Frontal cortex (tissue), 4 donors: ENCODE data around the gene RNF121. TPM values are rescaled to one million over a fixed set of nuclear protein-coding genes. Genes with fewer than 3 reads are reported as not detected.
"Not testable (repeated sequence)": the region's sequence is repeated elsewhere in the genome, so short reads cannot be mapped to it uniquely, and the experiment has no call there.

Experiments used
- DNase-seq, 2 donors: peaks; one replicate each; pipeline ENCODE4 v3.0.0; 2012; ENCODE audit warnings: low spot score in 2 of 2
- FAIRE-seq: peaks from 2 replicates; lab custom pipeline; 2012; peaks lifted over from hg19 to GRCh38; lab: Jason Lieb, UNC
- total RNA-seq: library from RNA; depleted of rRNA; stranded (reverse); fragments of >200 nt; gene quantifications from one replicate; pipeline ENCODE4 v1.2.3, GENCODE V29; 2014
- donor health status: control.
- donor health status: control.
- donor health status: control.

The RNF121 gene
- total RNA-seq, result 17.9 TPM

DNA sequence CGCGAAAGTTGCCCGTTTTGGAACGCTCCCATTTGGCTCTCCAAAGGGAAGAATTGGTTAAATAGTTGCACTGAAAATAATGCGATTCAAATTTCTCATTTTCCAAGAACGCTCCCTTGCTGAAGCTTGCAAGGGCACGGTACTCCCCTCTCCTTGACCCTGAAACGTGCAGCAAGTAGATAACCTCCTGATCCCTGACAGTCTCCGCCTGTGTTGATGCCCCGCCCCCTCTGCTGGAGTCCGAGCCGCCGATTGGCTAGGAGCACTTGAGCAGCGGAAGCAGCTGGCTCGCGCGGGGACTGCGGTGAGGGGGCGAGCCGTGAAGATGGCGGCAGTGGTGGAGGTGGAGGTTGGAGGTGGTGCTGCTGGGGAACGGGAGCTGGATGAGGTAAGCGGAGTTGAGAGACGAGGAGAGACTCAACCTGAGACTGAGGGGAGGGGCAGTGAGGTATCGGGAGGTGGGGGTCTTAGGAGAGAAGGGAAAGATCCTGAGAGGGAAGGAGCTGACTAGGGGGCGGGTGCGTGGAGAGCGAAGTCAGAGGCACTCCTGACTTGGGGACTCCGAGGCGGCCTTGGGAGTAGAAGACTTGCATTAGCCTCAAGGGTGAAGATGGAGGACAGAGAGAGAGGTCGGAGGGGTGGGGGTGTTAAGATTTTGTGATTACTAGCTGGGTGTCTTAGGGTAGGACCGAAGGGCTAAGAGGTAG lies at the start of gene RNF121:
Gene RNF121 (plus strand): TSS at position 310 of the 707 bp plus-strand sequence. CDS start 16 bp downstream, at position 326.
- FAIRE-seq (no peak), DNase-seq (peak; percentile 77 to 88)

DNA sequence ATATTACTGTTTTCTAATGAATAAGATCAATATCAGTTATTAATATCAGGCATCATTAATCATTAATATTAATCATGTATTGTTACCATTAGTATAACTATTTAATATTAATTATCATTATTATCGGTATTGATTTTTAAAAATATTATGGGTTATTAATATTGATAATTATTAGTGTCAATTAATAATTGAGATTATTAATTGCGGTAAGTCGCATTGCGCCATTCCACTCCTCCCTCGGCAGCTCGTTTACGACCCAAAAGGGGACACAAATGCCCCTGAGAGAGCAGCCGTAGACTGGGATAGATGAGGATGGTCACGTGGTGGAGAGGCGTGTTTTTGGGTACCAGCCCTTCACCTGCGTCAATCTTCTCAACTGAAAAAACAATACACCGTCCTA lies 43.0 kb upstream of the RNF121 start:
- DNase-seq, FAIRE-seq: not testable (repeated sequence)

DNA sequence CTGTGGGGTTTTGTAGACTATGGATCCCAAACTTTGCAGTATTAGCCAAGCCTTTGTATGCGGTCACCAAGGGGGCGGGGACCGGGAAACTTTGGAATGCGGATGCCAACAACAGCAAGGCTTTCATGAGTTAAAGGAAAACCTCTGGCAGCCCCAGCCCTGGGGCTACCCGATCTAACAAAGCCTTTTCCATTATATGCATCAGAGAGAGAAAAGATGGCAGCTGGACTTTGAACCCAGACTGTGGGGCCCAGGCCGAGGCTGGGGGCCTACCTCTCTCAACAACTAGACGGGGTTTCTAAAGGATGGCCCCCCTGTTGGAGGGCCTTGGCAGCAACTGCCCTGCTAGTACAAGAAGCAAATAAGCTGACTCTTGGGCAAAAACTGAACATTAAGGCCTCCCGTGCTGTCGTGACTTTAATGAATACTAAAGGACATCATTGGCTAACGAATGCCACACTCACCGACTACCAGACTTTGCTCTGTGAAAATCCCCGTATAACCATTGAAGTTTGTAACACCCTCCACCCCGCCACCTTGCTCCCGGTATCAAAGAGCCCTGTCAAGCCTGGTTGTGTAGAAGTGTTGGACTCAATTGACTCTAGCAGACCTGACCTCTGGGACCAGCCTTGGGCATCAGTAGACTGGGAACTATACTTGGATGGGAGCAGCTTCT lies 40.4 kb upstream of the RNF121 start:
- DNase-seq, FAIRE-seq: not testable (repeated sequence)

DNA sequence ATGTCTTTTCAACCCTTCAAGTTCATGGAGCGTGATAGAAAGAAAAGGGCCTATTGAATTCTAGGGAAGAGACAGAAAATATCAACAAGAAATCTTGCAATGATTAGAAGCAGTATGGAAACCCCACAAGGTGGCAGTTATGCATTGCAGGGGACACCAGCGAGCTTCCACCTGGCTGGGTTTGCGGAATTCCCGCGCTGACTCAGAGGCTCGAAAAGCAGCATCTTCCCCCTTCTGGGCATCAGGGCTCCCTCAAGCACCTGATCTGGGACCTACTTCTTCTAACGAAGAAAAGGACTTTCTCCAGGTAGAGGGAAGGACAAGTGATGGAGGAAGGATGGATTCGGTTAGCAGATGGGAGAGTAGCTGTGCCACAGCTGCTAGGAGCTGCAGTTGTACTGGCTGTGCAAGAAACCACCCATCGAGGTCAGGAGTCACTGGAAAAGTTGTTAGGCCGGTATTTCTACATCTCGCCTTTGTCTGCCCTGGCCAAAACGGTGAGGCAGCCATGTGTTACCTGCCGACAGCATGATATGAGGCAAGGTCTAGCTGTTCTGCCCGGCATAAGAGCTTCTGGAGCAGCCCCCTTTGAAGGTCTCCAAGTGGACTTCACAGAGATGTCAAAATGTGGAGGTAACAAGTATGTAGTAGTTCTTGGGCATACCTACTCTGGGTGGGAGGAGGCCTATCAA lies 39.5 kb upstream of the RNF121 start:
- FAIRE-seq, DNase-seq: not testable (repeated sequence)

DNA sequence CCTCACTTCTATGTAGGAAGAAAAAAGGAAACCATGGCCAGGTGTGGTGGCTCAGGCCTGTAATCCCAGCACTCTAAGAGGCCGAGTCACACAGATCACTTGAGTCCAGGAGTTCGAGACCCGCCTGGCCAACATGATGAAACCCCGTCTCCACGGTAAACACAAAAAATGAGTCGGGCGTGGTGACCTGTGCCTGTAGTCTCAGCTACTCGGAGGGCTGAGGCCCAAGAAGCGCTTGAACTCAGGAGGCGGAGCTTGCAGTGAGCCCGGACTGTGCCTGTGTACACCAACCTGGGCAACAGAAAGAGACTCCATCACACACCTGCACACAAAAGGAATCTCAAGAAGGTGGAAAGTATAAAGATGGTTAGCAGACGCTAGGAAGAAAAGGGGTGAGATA lies 32.9 kb upstream of the RNF121 start:
- FAIRE-seq (no peak), DNase-seq (no peak)

DNA sequence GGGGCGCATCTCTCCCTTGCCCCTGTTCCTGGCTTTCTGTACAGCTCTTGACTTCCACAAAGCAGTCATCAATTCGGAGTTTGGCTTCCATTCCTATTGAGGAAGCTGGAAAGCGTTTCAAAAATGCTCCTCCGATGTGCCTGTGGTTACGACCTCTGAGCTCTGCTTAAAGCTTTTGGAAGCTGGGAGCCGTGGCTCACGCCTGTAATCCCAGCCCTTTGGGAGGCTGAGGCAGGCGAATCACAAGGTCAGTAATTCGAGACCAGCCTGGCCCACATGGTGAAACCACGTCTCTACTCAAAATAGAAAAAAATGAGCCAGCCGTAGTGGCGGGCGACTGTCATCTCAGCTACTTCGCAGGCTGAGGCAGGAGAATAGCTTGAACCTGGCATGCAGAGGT lies 27.7 kb upstream of the RNF121 start:
- FAIRE-seq, DNase-seq: not testable (repeated sequence)

DNA sequence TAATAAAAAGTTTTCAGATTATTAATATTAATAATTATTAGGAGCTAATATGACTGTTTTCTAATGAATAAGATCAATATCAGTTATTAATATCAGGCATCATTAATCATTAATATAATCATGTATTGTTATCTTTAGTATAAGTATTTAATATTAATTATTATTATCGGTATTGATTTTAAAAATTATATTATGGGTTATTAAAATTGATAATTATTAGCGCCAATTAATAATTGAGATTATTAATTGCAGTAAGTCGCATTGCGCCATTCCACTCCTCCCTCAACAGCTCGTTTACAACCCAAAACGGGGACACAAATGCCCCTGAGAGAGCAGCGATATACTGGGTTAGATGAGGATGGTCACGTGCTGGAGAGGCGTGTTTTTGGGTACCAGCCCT lies 20.6 kb upstream of the RNF121 start:
- peak; percentile 17 for FAIRE-seq

DNA sequence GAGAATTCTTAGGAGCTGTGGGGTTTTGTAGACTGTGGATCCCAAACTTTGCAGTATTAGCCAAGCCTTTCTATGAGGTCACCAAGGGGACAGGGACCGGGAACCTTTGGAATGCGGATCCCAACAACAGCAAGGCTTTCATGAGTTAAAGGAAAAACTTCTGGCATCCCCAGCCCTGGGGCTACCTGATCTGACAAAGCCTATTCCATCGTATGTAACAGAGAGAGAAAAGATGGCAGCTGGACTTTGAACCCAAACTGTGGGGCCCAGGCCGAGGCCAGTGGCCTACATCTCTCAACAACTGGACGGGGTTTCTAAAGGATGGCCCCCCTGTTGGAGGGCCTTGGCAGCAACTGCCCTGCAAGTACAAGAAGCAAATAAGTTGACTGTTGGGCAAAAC lies 18.1 kb upstream of the RNF121 start:
- not testable (repeated sequence) for DNase-seq, FAIRE-seq

More for the DNA sequence above, 20.6 kb upstream of the RNF121 start:
- DNase-seq, result no peak

DNA sequence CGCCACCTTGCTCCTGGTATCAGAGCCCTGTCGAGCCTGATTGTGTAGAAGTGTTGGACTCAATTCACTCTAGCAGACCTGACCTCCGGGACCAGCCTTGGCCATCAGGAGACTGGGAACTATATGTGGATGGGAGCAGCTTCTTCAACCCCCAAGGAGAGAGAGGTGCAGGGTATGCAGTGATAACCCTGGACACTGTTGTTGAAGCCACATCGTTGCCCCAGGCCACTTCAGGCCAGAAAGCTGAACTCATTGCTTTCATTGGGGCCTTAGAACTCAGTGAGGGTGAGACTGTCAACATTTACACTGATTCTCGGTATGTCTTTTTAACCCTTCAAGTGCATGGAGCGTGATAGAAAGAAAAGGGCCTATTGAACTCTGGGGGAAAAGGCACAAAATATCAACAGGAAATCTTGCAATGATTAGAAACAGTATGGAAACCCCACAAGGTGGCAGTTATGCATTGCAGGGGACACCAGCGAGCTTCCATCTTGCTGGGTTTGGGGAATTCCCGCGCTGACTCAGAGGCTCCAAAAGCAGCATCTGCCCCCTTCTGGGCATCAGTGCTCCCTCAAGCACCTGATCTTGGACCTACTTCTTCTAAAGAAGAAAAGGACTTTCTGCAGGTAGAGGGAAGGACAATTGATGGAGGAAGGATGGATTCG lies 17.4 kb upstream of the RNF121 start:
- not testable (repeated sequence) for FAIRE-seq, DNase-seq

DNA sequence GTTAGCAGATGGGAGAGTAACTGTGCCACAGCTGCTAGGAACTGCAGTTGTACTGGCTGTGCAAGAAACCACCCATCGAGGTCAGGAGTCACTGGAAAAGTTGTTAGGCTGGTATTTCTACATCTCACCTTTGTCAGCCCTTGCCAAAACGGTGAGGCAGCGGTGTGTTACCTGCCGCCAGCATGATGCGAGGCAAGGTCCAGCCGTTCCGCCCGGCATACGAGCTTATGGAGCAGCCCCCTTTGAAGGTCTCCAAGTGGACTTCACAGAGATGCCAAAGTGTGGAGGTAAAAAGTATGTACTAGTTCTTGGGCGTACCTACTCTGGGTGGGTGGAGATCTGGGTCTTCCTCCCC lies 16.9 kb upstream of the RNF121 start:
- FAIRE-seq, DNase-seq: not testable (repeated sequence)

DNA sequence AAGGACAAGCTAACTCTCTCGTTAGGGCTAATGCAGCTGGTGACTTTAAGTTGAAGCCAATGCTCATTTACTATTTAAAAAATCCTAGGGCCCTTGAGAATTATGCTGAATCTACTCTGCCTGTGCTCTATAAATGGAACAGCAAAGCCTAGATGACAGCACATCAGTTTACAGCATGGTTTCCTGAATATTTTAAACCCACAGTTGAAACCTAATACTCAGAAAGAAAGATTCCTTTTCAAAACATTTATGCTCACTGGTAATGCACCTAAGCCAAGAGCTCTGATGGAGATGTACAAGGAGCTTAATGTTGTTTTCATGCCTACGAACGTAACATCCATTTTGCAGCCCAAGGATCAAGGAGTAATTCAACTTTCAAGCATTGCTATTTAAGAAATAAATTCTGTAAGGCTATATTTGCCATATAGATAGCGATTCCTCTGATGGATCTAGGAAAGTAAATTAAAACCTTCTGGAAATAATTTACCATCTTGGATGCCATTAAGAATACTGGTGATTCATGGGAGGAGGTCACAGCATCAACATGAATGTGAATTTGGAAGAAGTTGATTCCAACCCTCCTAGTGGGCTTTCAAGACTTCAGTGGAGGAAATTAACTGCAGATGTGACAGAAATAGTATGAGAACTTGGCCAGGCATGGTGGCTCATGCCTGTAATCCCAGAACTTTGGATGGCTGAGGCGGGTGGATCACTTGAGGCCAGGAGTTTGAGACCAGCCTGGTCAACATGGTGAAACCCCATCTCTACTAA lies 14.9 kb upstream of the RNF121 start:
- no peak for DNase-seq
- no peak for FAIRE-seq

DNA sequence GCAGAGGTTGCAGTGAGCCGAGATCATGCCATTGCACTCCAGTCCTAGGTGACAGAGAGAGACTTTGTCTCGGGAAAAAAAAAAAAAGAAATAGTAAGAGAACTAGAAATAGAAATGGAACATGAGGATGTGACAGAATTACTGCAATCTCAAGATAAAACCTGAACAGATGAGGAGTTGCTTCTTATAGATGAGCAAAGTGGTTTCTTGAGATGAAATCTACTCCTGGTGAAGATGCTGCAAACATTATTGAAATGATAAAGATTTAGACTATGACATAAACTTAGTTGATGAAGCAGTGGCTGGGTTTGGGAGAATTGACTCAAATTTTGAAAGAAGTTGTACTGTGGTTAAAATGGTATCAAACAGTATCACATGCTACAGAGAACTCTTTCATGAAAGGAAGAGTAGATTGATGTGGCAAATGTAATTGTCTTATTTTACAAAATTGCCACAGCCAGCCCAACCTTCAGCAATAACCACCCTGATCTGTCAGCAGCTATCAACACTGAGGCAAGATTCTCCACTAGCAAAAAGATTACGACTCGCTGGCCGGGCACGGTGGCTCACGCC lies 14.1 kb upstream of the RNF121 start:
- FAIRE-seq, result no peak
- no peak for DNase-seq

DNA sequence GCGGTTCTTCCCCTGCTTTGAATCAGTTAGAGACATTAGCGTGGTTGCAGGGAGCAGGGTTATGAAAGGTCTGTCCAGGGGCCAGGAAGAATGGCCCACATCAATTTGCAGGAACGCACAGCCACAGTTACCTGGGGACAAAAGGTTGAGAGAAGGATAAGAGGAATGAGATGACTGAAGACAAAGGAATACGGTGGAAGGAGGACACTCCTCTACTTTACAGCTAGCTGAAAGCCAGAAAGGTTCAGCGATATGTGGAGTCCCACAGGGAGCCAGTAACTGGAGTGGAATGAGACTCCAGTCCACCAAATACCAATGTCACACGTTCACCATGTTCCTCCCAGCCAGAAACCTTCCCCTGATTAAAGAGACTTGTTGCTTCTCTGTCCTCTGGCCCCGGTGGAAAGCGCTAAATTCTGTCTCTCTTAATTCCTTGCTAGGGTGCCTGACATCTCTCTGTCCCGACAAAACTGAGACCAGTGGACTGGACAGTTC lies 11.2 kb upstream of the RNF121 start:
- no peak for DNase-seq
- no peak for FAIRE-seq

DNA sequence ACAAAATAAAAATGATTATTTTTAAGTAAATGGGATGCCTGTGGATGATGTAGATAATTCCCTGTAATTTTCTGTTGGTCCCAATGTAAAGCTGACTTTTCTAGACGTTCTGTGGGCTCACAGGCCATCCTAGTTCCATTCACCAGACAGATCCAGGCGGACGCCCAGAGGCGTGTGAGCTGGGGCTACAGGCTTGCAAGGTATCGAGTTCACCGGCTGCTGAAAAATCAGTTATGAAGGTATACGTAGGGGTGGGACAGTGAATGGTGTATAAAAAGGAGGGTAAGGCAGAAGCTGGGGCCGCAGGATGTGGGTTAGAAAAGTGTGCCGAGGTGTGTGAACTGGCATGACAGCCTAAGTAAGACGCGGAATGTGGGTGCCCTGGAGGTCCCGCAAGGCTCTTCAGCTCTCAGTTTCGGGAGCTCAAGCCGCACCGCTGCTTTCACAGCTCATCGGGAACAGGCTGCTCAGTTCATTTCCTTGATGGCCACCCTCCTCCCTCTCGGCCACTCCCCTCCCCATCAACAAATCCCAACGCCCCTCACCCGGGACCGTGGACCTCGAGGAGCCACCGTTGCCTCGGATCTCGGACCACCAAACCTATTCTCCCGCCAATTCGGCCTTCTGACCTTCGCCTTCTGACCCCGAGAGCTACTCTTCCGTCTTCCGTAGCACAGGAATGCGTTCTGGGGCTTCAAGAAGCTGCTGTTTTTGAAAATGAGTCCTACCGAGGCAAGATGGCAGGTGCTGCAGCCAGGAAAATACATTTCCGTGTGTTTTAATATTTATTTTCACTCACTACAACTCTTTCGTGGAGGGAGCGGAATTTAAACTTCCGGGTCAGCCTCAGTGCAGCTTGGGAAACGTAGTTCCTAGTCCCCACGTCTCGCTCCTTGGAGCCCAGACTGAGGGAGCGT lies 768 bp upstream of the RNF121 start, which contains the start of gene XNDC1N:
Gene XNDC1N (minus strand): TSS at position 775 of the 917 bp plus-strand sequence. CDS start 5,241 bp downstream, outside the sequence.
- FAIRE-seq, result no peak
- DNase-seq, result peak; percentile 69 to 76

DNA sequence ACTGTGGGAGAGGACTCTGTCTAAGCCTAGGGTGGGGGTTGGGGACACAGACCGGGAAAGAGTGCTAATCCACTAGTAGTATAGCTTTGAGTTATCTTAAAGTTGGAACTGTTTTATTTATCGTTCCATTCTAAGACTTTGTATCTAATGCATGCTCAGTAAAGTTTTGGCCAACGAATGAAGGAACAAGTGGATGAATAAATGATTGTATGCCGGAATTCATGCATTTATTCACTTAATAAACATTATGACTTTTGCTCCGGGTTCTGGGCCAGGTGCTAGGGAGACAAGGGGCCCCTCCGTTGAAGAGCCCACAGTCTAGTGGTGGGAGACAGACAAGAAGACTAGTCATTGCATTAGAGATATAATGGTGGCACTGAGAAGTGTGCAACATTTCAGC lies 645 bp downstream of the RNF121 start:
- no peak for FAIRE-seq
- DNase-seq, result no peak

DNA sequence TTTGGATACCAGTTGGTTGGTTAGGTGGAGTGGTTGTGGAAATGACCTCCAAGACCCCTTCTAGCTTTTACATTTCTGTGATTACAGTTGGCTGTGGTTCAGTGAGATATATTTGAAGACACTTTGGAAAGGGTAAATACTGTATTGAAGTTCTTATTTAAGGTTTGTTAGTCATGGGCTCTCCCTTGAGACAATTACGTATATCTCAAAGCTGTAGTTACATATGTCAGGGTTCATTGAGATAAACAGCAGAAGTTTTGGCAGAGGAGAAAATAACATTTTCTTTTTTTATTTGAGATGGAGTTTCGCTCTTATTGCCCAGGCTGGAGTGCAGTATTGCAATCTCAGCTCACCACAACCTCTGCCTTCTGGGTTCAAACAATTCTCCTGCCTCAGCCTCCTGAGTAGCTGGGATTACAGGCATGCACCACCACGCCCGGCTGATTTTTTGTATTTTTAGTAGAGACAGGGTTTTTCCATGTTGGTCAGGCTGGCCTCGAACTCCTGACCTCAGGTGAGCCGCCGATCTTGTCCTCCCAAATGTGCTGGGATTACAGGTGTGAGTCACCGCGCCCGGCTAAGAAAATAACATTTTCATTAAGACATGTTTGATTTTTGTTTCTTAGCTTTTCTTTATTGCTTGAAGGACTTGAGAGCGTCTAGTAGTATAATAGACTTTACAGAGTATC lies 1.9 kb downstream of the RNF121 start:
- no peak for FAIRE-seq

DNA sequence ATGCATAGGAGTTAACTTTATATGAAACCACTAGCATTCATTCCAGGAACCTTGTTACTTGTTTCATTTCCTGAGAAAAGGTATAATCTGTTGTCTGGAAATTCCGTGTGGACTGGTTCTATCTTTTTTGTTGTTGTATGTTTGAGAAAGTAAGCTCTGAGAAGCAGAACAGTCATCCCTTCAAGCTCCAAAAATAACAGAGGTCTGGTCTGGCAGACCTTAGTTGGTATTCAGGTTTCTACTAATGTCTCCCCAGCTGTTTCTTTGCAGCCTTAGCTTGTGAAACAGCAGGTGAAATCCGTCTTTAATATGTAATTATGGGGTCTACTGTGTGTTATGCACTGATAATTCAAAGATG lies 2.4 kb downstream of the RNF121 start:
- FAIRE-seq, result no peak
- DNase-seq, result no peak

More for the DNA sequence above, 1.9 kb downstream of the RNF121 start:
- DNase-seq, result no peak
